ENCODE results near the gene FBXO11.

The FBXO11 gene

GRCh38 chr2:47844162-47844561 is 62.1 kb downstream of the FBXO11 start:
- no peak for TF ChIP-seq MAX (IDR thresholded peaks at IDR 0.05)

GRCh38 chr2:47843407-47843806 is 62.9 kb downstream of the FBXO11 start:
- TF ChIP-seq TEAD4 (IDR thresholded peaks at IDR 0.05) (no peak), NFIC (IDR thresholded peaks at IDR 0.05) (no peak), CEBPB (IDR thresholded peaks at IDR 0.05) (no peak), EP300 (IDR thresholded peaks at IDR 0.05; ENCODE audit: borderline replicate concordance) (no peak), CREB1 (IDR thresholded peaks at IDR 0.05; ENCODE audit: low read depth) (no peak), RAD21 (IDR thresholded peaks at IDR 0.05; ENCODE audit: low read depth) (no peak), TCF12 (IDR thresholded peaks at IDR 0.05; ENCODE audit: low read depth) (no peak), TAF1 (IDR thresholded peaks at IDR 0.05; ENCODE audit: low read depth) (no peak)

- TF ChIP-seq EP300 (IDR thresholded peaks at IDR 0.05; ENCODE audit: borderline replicate concordance) (no peak), RAD21 (IDR thresholded peaks at IDR 0.05; ENCODE audit: low read depth) (no peak), ZBTB7A (IDR thresholded peaks at IDR 0.05; ENCODE audit: low read depth) (no peak), EGR1 (IDR thresholded peaks at IDR 0.05) (no peak), TAF1 (IDR thresholded peaks at IDR 0.05; ENCODE audit: low read depth) (no peak), FOXM1 (IDR thresholded peaks at IDR 0.05; ENCODE audit: borderline replicate concordance, low read depth) (no peak), MAX (IDR thresholded peaks at IDR 0.05) (no peak), TEAD4 (IDR thresholded peaks at IDR 0.05) (no peak), TCF12 (IDR thresholded peaks at IDR 0.05; ENCODE audit: low read depth) (no peak), CREB1 (IDR thresholded peaks at IDR 0.05; ENCODE audit: low read depth) (no peak), YY1 (IDR thresholded peaks at IDR 0.05; ENCODE audit: low read depth) (no peak), CEBPB (IDR thresholded peaks at IDR 0.05) (no peak), USF1 (IDR thresholded peaks at IDR 0.05) (no peak)
These were observed 63.5 kb downstream of the FBXO11 start for GRCh38 chr2:47842846-47843245.

- TF ChIP-seq MAX (IDR thresholded peaks at IDR 0.05) = no peak
These were observed 67.6 kb downstream of the FBXO11 start for GRCh38 chr2:47838686-47839085.

- no peak for TF ChIP-seq MAX (IDR thresholded peaks at IDR 0.05)
- TF ChIP-seq CEBPB (IDR thresholded peaks at IDR 0.05) = no peak
- no peak for TF ChIP-seq TCF12 (IDR thresholded peaks at IDR 0.05; ENCODE audit: low read depth)
- no peak for TF ChIP-seq YY1 (IDR thresholded peaks at IDR 0.05; ENCODE audit: low read depth)
- TF ChIP-seq EP300 (IDR thresholded peaks at IDR 0.05; ENCODE audit: borderline replicate concordance) = no peak
- no peak for TF ChIP-seq CREB1 (IDR thresholded peaks at IDR 0.05; ENCODE audit: low read depth)
- no peak for TF ChIP-seq RAD21 (IDR thresholded peaks at IDR 0.05; ENCODE audit: low read depth)
- no peak for TF ChIP-seq EGR1 (IDR thresholded peaks at IDR 0.05)
These were observed 68.0 kb downstream of the FBXO11 start for GRCh38 chr2:47838249-47838648.

- no peak for TF ChIP-seq YY1 (IDR thresholded peaks at IDR 0.05; ENCODE audit: low read depth)
- no peak for TF ChIP-seq NFIC (IDR thresholded peaks at IDR 0.05)
- no peak for TF ChIP-seq EP300 (IDR thresholded peaks at IDR 0.05; ENCODE audit: borderline replicate concordance)
These were observed 72.8 kb downstream of the FBXO11 start for GRCh38 chr2:47833516-47833968.

GRCh38 chr2:47822518-47822917 is 83.8 kb downstream of the FBXO11 start:
- TF ChIP-seq YY1 (IDR thresholded peaks at IDR 0.05; ENCODE audit: low read depth) (no peak), CREB1 (IDR thresholded peaks at IDR 0.05; ENCODE audit: low read depth) (no peak), EP300 (IDR thresholded peaks at IDR 0.05; ENCODE audit: borderline replicate concordance) (no peak), REST (IDR thresholded peaks at IDR 0.05; ENCODE audit: low read depth) (no peak), NFIC (IDR thresholded peaks at IDR 0.05) (no peak), RAD21 (IDR thresholded peaks at IDR 0.05; ENCODE audit: low read depth) (no peak), TCF12 (IDR thresholded peaks at IDR 0.05; ENCODE audit: low read depth) (no peak), FOXM1 (IDR thresholded peaks at IDR 0.05; ENCODE audit: borderline replicate concordance, low read depth) (no peak), MAX (IDR thresholded peaks at IDR 0.05) (no peak), TEAD4 (IDR thresholded peaks at IDR 0.05) (no peak)

- no peak for TF ChIP-seq TEAD4 (IDR thresholded peaks at IDR 0.05)
These were observed 86.5 kb downstream of the FBXO11 start for GRCh38 chr2:47819834-47820233.

GRCh38 chr2:47818777-47819176 is 87.5 kb downstream of the FBXO11 start:
- TF ChIP-seq FOXM1 (IDR thresholded peaks at IDR 0.05; ENCODE audit: borderline replicate concordance, low read depth) (no peak), TAF1 (IDR thresholded peaks at IDR 0.05; ENCODE audit: low read depth) (no peak), EP300 (IDR thresholded peaks at IDR 0.05; ENCODE audit: borderline replicate concordance) (no peak), NFIC (IDR thresholded peaks at IDR 0.05) (no peak), ZBTB7A (IDR thresholded peaks at IDR 0.05; ENCODE audit: low read depth) (no peak), USF1 (IDR thresholded peaks at IDR 0.05) (no peak), CEBPB (IDR thresholded peaks at IDR 0.05) (no peak), TCF12 (IDR thresholded peaks at IDR 0.05; ENCODE audit: low read depth) (no peak), YY1 (IDR thresholded peaks at IDR 0.05; ENCODE audit: low read depth) (no peak), RAD21 (IDR thresholded peaks at IDR 0.05; ENCODE audit: low read depth) (no peak), EGR1 (IDR thresholded peaks at IDR 0.05) (no peak), CREB1 (IDR thresholded peaks at IDR 0.05; ENCODE audit: low read depth) (no peak), TEAD4 (IDR thresholded peaks at IDR 0.05) (no peak), REST (IDR thresholded peaks at IDR 0.05; ENCODE audit: low read depth) (no peak)

Data from Ishikawa (cell line).